ENCODE data around the gene UPB1. TPM values are rescaled to one million over a fixed set of nuclear protein-coding genes. Genes with fewer than 3 reads are reported as not detected.

The UPB1 gene
- total and polyA plus RNA-seq, 4 donors = 7.1 to 115 (median 58.8) TPM

GRCh38 chr22:24565077-24565476 lies 69.9 kb downstream of the UPB1 start:
- Histone ChIP-seq H3K27me3 (ENCODE audit: control insufficient read depth in 4 of 4, insufficient read depth in 4 of 4, low read length in 3 of 4) (no peaks in the 10 kb centered on the region), H3K4me3 (ENCODE audit: low read depth in 1 of 3, low read length in 3 of 3) (no peak overlapping the region), H3K36me3 (ENCODE audit: control insufficient read depth in 4 of 4, insufficient read depth in 3 of 4, low read depth in 1 of 4, low read length in 3 of 4) (peaks cover 10 to 24% (median 13%) of the 10 kb centered on the region in 4 donors), H3K27ac (ENCODE audit: low read depth in 1 of 2, low read length in 2 of 2) (peak overlapping the region; percentile 9 to 19), H3K4me1 (ENCODE audit: control insufficient read depth in 4 of 4, insufficient read depth in 4 of 4, low read length in 3 of 4) (peaks cover 2 to 55% (median 33%) of the 10 kb centered on the region in 4 donors), H3K9ac (ENCODE audit: low read depth in 1 of 2, low read length in 2 of 2) (no peak overlapping the region), H3K9me3 (ENCODE audit: control insufficient read depth in 4 of 4, low read length in 3 of 4) (no peaks in the 10 kb centered on the region)
- 63% methylated on average over 2 of the region's 2 CpGs for WGBS
- TF ChIP-seq EGR1 (IDR thresholded peaks at IDR 0.05; ENCODE audit: low read depth in 2 of 2) (no peak), TAF1 (conservative IDR thresholded peaks at IDR 0.05) (no peak), CTCF (IDR thresholded peaks at IDR 0.05; ENCODE audit: low read depth, low read length, missing input control) (no peak), GABPA (IDR thresholded peaks at IDR 0.05 in 1 of 2, conservative IDR thresholded peaks at IDR 0.05 in 1 of 2) (peak in 1 of 2 donors; percentile 4), HNF4A (conservative IDR thresholded peaks at IDR 0.05) (peak; percentile 4 to 57), ATF3 (IDR thresholded peaks at IDR 0.05) (no peak), HNF4G (IDR thresholded peaks at IDR 0.05) (no peak), YY1 (IDR thresholded peaks at IDR 0.05) (no peak), JUND (IDR thresholded peaks at IDR 0.05) (no peak), RXRA (IDR thresholded peaks at IDR 0.05) (peak in 1 of 2 donors; percentile 35), FOXA2 (IDR thresholded peaks at IDR 0.05) (no peak), FOXA1 (IDR thresholded peaks at IDR 0.05) (no peak), NR2F2 (IDR thresholded peaks at IDR 0.05) (no peak), RAD21 (IDR thresholded peaks at IDR 0.05) (no peak), SP1 (IDR thresholded peaks at IDR 0.05) (no peak)
- TF ChIP-seq, protein P1, sequence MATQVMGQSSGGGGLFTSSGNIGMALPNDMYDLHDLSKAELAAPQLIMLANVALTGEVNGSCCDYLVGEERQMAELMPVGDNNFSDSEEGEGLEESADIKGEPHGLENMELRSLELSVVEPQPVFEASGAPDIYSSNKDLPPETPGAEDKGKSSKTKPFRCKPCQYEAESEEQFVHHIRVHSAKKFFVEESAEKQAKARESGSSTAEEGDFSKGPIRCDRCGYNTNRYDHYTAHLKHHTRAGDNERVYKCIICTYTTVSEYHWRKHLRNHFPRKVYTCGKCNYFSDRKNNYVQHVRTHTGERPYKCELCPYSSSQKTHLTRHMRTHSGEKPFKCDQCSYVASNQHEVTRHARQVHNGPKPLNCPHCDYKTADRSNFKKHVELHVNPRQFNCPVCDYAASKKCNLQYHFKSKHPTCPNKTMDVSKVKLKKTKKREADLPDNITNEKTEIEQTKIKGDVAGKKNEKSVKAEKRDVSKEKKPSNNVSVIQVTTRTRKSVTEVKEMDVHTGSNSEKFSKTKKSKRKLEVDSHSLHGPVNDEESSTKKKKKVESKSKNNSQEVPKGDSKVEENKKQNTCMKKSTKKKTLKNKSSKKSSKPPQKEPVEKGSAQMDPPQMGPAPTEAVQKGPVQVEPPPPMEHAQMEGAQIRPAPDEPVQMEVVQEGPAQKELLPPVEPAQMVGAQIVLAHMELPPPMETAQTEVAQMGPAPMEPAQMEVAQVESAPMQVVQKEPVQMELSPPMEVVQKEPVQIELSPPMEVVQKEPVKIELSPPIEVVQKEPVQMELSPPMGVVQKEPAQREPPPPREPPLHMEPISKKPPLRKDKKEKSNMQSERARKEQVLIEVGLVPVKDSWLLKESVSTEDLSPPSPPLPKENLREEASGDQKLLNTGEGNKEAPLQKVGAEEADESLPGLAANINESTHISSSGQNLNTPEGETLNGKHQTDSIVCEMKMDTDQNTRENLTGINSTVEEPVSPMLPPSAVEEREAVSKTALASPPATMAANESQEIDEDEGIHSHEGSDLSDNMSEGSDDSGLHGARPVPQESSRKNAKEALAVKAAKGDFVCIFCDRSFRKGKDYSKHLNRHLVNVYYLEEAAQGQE (IDR thresholded peaks at IDR 0.05) = no peak
- TF ChIP-seq, protein P2, sequence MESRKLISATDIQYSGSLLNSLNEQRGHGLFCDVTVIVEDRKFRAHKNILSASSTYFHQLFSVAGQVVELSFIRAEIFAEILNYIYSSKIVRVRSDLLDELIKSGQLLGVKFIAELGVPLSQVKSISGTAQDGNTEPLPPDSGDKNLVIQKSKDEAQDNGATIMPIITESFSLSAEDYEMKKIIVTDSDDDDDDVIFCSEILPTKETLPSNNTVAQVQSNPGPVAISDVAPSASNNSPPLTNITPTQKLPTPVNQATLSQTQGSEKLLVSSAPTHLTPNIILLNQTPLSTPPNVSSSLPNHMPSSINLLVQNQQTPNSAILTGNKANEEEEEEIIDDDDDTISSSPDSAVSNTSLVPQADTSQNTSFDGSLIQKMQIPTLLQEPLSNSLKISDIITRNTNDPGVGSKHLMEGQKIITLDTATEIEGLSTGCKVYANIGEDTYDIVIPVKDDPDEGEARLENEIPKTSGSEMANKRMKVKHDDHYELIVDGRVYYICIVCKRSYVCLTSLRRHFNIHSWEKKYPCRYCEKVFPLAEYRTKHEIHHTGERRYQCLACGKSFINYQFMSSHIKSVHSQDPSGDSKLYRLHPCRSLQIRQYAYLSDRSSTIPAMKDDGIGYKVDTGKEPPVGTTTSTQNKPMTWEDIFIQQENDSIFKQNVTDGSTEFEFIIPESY (IDR thresholded peaks at IDR 0.05) = no peak
- TF ChIP-seq, protein P3, sequence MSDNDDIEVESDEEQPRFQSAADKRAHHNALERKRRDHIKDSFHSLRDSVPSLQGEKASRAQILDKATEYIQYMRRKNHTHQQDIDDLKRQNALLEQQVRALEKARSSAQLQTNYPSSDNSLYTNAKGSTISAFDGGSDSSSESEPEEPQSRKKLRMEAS (IDR thresholded peaks at IDR 0.05) = no peak
- no peak for DNase-seq (ENCODE audit: low spot score)

All from liver (tissue), 9 donors.